Osteoblast (primary cell): ENCODE results near the gene ALDOC. TPM values are rescaled to one million over a fixed set of nuclear protein-coding genes. Genes with fewer than 3 reads are reported as not detected.

Experiments used
- DNase-seq: peaks from one replicate; pipeline ENCODE4 v3.0.0; 2011; ENCODE audit warnings: low spot score, mixed read lengths; ENCODE audit not compliant: insufficient read length; ENCODE audit errors: missing footprints
- H2AFZ ChIP-seq: 2 replicates; pipeline ENCODE4 v1.6.0; 2011; ENCODE audit warnings: mild to moderate bottlenecking, low read length
- H3K27ac ChIP-seq: 2 replicates; pipeline ENCODE4 v1.5.1; 2011; ENCODE audit warnings: mild to moderate bottlenecking, low read depth, low read length, moderate library complexity
- H3K27me3 ChIP-seq: 2 replicates; pipeline ENCODE4 v1.6.0; 2012; ENCODE audit warnings: mild to moderate bottlenecking, control low read depth, inconsistent platforms, low read length, moderate library complexity; ENCODE audit not compliant: insufficient read depth
- H3K36me3 ChIP-seq: 2 replicates; pipeline ENCODE4 v1.5.1; 2011; ENCODE audit warnings: mild to moderate bottlenecking, low read length, control low read depth, moderate library complexity; ENCODE audit not compliant: insufficient read depth
- H3K4me1 ChIP-seq: 2 replicates; pipeline ENCODE4 v1.5.1; 2011; ENCODE audit warnings: mild to moderate bottlenecking, low read length, control low read depth, moderate library complexity; ENCODE audit not compliant: insufficient read depth
- H3K4me2 ChIP-seq: 2 replicates; pipeline ENCODE4 v1.6.0; 2011; ENCODE audit warnings: mild to moderate bottlenecking, low read length; ENCODE audit not compliant: insufficient read depth
- H3K4me3 ChIP-seq: fragments of 200-600 bp; sonication (generic); 3 replicates; pipeline ENCODE4 v1.5.1; 2012; ENCODE audit warnings: mild to moderate bottlenecking, low read length, inconsistent platforms; ENCODE audit not compliant: insufficient read depth
- H3K79me2 ChIP-seq: 2 replicates; pipeline ENCODE4 v1.6.0; 2012; ENCODE audit warnings: mild to moderate bottlenecking, low read length, control low read depth, inconsistent platforms; ENCODE audit not compliant: insufficient read depth
- H3K9me3 ChIP-seq: 2 replicates; pipeline ENCODE4 v1.5.1; 2011; ENCODE audit warnings: low read depth, low read length, control low read depth
- H4K20me1 ChIP-seq: 2 replicates; pipeline ENCODE4 v1.6.0; 2012; ENCODE audit warnings: mild to moderate bottlenecking, low read length, control low read depth; ENCODE audit not compliant: insufficient read depth
- CTCF ChIP-seq: IDR thresholded peaks from 2 replicates; pipeline ENCODE4 v1.5.1; 2011; ENCODE audit warnings: mild to moderate bottlenecking, low read depth, low read length, moderate library complexity; ENCODE audit errors: extremely low read depth
- total RNA-seq: library from RNA; depleted of rRNA; stranded (reverse); fragments of >200 nt; gene quantifications from 2 replicates; pipeline ENCODE4 v1.2.3, GENCODE V29; 2012

Gene ALDOC
- 9.4 and 17.0 TPM in 2 replicates for total RNA-seq

- no peaks in the 10 kb centered on the region for H3K79me2 ChIP-seq
- TF ChIP-seq CTCF: no peak
- H3K4me2 ChIP-seq: peak within 1 kb of the TSS; percentile 84
- peak within 1 kb of the TSS; percentile 67 for H3K4me3 ChIP-seq
- peak within 1 kb of the TSS; percentile 88 for H2AFZ ChIP-seq
- DNase-seq: peak; percentile 99
- H3K27me3 ChIP-seq: no peaks in the 10 kb centered on the region
- H3K9me3 ChIP-seq: no peaks in the 10 kb centered on the region
- H3K36me3 ChIP-seq: peaks cover 37% of the 10 kb centered on the region
- H3K4me1 ChIP-seq: peaks cover 17% of the 10 kb centered on the region
- peaks cover 3% of the 10 kb centered on the region for H4K20me1 ChIP-seq
- H3K27ac ChIP-seq: no peak within 1 kb of the TSS
These were observed at the start of gene ALDOC for GRCh38 chr17:28576758-28577465. Gene ALDOC, minus strand, starts transcription at chr17:28576895. Its CDS starts 1,363 bp downstream, at chr17:28575532.

- Histone ChIP-seq H3K27me3 (no peaks in the 10 kb centered on the region), H3K9me3 (no peaks in the 10 kb centered on the region), H3K36me3 (peaks cover 82% of the 10 kb centered on the region), H2AFZ (no peak overlapping the region), H3K4me1 (no peaks in the 10 kb centered on the region), H3K4me2 (no peak overlapping the region), H3K27ac (no peak overlapping the region), H4K20me1 (peaks cover 4% of the 10 kb centered on the region), H3K4me3 (no peak overlapping the region), H3K79me2 (no peaks in the 10 kb centered on the region)
- TF ChIP-seq CTCF: no peak
- no peak for DNase-seq
These were observed 47.5 kb upstream of the ALDOC start for GRCh38 chr17:28624148-28624547.

GRCh38 chr17:28623696-28624095 lies 47.0 kb upstream of the ALDOC start:
- no peak overlapping the region for H3K4me2 ChIP-seq
- H3K27me3 ChIP-seq: no peaks in the 10 kb centered on the region
- no peak overlapping the region for H3K4me3 ChIP-seq
- H3K36me3 ChIP-seq: peaks cover 85% of the 10 kb centered on the region
- H3K27ac ChIP-seq: no peak overlapping the region
- no peak overlapping the region for H2AFZ ChIP-seq
- peaks cover 4% of the 10 kb centered on the region for H4K20me1 ChIP-seq
- no peaks in the 10 kb centered on the region for H3K4me1 ChIP-seq
- TF ChIP-seq CTCF: no peak
- H3K9me3 ChIP-seq: no peaks in the 10 kb centered on the region
- H3K79me2 ChIP-seq: no peaks in the 10 kb centered on the region
- DNase-seq: no peak

GRCh38 chr17:28622186-28622585 lies 45.5 kb upstream of the ALDOC start:
- H2AFZ ChIP-seq: no peak overlapping the region
- no peaks in the 10 kb centered on the region for H3K79me2 ChIP-seq
- no peaks in the 10 kb centered on the region for H3K27me3 ChIP-seq
- no peaks in the 10 kb centered on the region for H3K9me3 ChIP-seq
- peaks cover 87% of the 10 kb centered on the region for H3K36me3 ChIP-seq
- no peak for TF ChIP-seq CTCF
- DNase-seq: no peak
- no peaks in the 10 kb centered on the region for H3K4me1 ChIP-seq
- H4K20me1 ChIP-seq: peaks cover 4% of the 10 kb centered on the region
- no peak overlapping the region for H3K4me3 ChIP-seq
- H3K27ac ChIP-seq: no peak overlapping the region
- H3K4me2 ChIP-seq: no peak overlapping the region
